SJSA1 (cell line): ENCODE data around the gene UNC13B. TPM values are rescaled to one million over a fixed set of nuclear protein-coding genes. Genes with fewer than 3 reads are reported as not detected.
"Not testable (repeated sequence)": the region's sequence is repeated elsewhere in the genome, so short reads cannot be mapped to it uniquely, and the experiment has no call there.

Experiments
- DNase-seq, 2 experiments: peaks; one replicate each; pipeline ENCODE4 v3.0.0-alpha.2; 2015 to 2020; ENCODE audit warnings: low spot score in 2 of 2, low read depth in 1 of 2
- H3K27ac ChIP-seq: fragments of 250-450 bp; sonication (Bioruptor Pico); 2 replicates; pipeline ENCODE4 v1.5.1; 2020; ENCODE audit warnings: mild to moderate bottlenecking, moderate library complexity
- H3K27me3 ChIP-seq: fragments of 250-450 bp; sonication (Bioruptor Pico); replicated peaks from 2 replicates; pipeline ENCODE4 v1.5.1; 2020; ENCODE audit warnings: mild to moderate bottlenecking, moderate library complexity
- H3K36me3 ChIP-seq: fragments of 250-450 bp; sonication (Bioruptor Pico); 2 replicates; pipeline ENCODE4 v1.5.1; 2020; ENCODE audit warnings: mild to moderate bottlenecking
- H3K4me1 ChIP-seq: fragments of 250-450 bp; sonication (Bioruptor Pico); replicated peaks from 2 replicates; pipeline ENCODE4 v1.6.1; 2021; ENCODE audit warnings: mild to moderate bottlenecking
- H3K4me3 ChIP-seq: fragments of 250-450 bp; sonication (Bioruptor Pico); 2 replicates; pipeline ENCODE4 v1.5.1; 2020; ENCODE audit warnings: mild to moderate bottlenecking
- H3K9me3 ChIP-seq: fragments of 250-450 bp; sonication (Bioruptor Pico); replicated peaks from 2 replicates; pipeline ENCODE4 v1.5.1; 2020; ENCODE audit warnings: mild to moderate bottlenecking
- total RNA-seq: library from RNA; depleted of rRNA; stranded (reverse); fragments of >200 nt; shearing (Covaris generic); gene quantifications from 2 replicates; pipeline ENCODE4 v1.2.3, GENCODE V29; 2014

Gene UNC13B
- total RNA-seq, 1 experiment from 2014 or later = 1.6 TPM

- Histone ChIP-seq H3K27ac (no peak overlapping the region), H3K36me3 (no peaks in the 10 kb centered on the region), H3K27me3 (no peaks in the 10 kb centered on the region), H3K9me3 (no peaks in the 10 kb centered on the region), H3K4me3 (no peak overlapping the region), H3K4me1 (no peaks in the 10 kb centered on the region)
- no peak for DNase-seq
Observed at GRCh38 chr9:35180801-35181200, 19.0 kb downstream of the UNC13B start.

DNA sequence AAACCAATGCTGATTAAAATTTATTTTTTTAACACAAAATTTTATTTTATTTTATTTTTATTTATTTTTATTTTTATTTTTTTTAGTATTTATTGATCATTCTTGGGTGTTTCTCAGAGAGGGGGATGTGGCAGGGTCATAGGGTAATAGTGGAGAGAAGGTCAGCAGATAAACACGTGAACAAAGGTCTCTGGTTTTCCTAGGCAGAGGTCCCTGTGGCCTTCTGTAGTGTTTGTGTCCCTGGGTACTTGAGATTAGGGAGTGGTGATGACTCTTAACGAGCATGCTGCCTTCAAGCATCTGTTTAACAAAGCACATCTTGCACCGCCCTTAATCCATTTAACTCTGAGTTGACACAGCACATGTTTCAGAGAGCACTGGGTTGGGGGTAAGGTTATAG, 20.6 kb downstream of the UNC13B start:
- H3K9me3 ChIP-seq, H3K27me3 ChIP-seq, DNase-seq, H3K4me1 ChIP-seq, H3K27ac ChIP-seq, H3K36me3 ChIP-seq, H3K4me3 ChIP-seq: not testable (repeated sequence)

GRCh38 chr9:35182996-35183754, 21.4 kb downstream of the UNC13B start:
- H3K36me3 ChIP-seq, H3K4me1 ChIP-seq, H3K27ac ChIP-seq, H3K9me3 ChIP-seq, H3K27me3 ChIP-seq, DNase-seq, H3K4me3 ChIP-seq: not testable (repeated sequence)

- not testable (repeated sequence) for H3K36me3 ChIP-seq, H3K4me3 ChIP-seq, H3K27ac ChIP-seq, H3K27me3 ChIP-seq, H3K9me3 ChIP-seq, H3K4me1 ChIP-seq, DNase-seq
Observed at GRCh38 chr9:35183755-35184480, 22.1 kb downstream of the UNC13B start.

DNA sequence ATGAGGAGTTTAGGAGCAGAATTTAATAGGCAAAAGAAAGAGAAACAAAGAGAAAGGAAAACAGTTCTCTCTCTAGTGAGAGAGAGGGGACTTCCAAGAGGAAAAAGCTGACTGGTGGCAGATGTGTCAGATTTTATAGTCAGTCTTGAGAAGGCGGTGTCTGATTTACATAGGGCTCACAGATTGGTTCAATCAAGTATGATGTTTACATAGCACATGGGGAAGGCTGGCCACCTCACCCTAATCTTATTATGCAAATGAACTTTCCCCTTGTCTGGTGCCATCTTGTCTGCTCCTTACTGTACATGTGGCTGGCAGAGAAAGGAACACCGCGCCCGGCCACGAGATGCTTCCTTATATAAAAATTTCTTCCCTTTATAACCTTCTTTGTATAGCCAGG, 24.7 kb downstream of the UNC13B start:
- Histone ChIP-seq H3K36me3 (no peaks in the 10 kb centered on the region), H3K4me3 (no peak overlapping the region), H3K9me3 (no peaks in the 10 kb centered on the region), H3K27ac (no peak overlapping the region), H3K27me3 (no peaks in the 10 kb centered on the region), H3K4me1 (no peaks in the 10 kb centered on the region)
- no peak for DNase-seq

GRCh38 chr9:35190203-35190602, 28.4 kb downstream of the UNC13B start:
- Histone ChIP-seq H3K27ac (no peak overlapping the region), H3K4me1 (no peaks in the 10 kb centered on the region), H3K36me3 (no peaks in the 10 kb centered on the region), H3K9me3 (no peaks in the 10 kb centered on the region), H3K27me3 (no peaks in the 10 kb centered on the region), H3K4me3 (no peak overlapping the region)
- DNase-seq = no peak

GRCh38 chr9:35191105-35191504, 29.3 kb downstream of the UNC13B start:
- Histone ChIP-seq H3K36me3 (no peaks in the 10 kb centered on the region), H3K27me3 (no peaks in the 10 kb centered on the region), H3K4me1 (no peaks in the 10 kb centered on the region), H3K27ac (no peak overlapping the region), H3K9me3 (no peaks in the 10 kb centered on the region), H3K4me3 (no peak overlapping the region)
- DNase-seq = no peak

DNA sequence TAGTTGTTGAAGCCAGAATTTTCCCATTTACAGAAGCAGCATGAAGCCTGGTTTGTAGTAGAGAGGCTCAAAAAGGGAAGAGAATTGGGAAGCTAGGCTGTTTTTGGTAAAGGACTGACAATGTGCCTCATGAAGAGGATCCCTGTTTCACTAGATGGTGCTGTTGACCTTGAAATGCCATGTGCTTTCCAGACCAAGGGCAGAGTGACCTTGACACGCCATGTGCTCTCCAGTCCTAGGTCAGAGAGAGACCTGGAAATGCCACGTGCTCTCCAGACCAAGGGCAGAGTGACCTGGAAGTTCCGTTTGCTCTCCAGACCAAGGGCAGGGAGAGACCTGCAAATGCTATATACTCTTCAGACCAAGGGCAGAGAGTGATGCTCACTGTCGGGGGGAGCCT, 32.0 kb downstream of the UNC13B start:
- H3K27me3 ChIP-seq = no peaks in the 10 kb centered on the region
- no peak for DNase-seq
- no peaks in the 10 kb centered on the region for H3K9me3 ChIP-seq
- no peaks in the 10 kb centered on the region for H3K4me1 ChIP-seq
- no peak overlapping the region for H3K4me3 ChIP-seq
- no peak overlapping the region for H3K27ac ChIP-seq
- no peaks in the 10 kb centered on the region for H3K36me3 ChIP-seq

- DNase-seq = no peak
- H3K27me3 ChIP-seq = no peaks in the 10 kb centered on the region
- H3K9me3 ChIP-seq = no peaks in the 10 kb centered on the region
- H3K4me3 ChIP-seq = no peak overlapping the region
- no peaks in the 10 kb centered on the region for H3K4me1 ChIP-seq
- H3K27ac ChIP-seq = no peak overlapping the region
- no peaks in the 10 kb centered on the region for H3K36me3 ChIP-seq
Observed at GRCh38 chr9:35195683-35196082, 33.9 kb downstream of the UNC13B start.

- H3K27ac ChIP-seq = no peak overlapping the region
- no peak for DNase-seq
- no peak overlapping the region for H3K4me3 ChIP-seq
- no peaks in the 10 kb centered on the region for H3K36me3 ChIP-seq
- H3K27me3 ChIP-seq = no peaks in the 10 kb centered on the region
- no peaks in the 10 kb centered on the region for H3K4me1 ChIP-seq
- H3K9me3 ChIP-seq = no peaks in the 10 kb centered on the region
Observed at GRCh38 chr9:35198191-35198590, 36.4 kb downstream of the UNC13B start.

DNA sequence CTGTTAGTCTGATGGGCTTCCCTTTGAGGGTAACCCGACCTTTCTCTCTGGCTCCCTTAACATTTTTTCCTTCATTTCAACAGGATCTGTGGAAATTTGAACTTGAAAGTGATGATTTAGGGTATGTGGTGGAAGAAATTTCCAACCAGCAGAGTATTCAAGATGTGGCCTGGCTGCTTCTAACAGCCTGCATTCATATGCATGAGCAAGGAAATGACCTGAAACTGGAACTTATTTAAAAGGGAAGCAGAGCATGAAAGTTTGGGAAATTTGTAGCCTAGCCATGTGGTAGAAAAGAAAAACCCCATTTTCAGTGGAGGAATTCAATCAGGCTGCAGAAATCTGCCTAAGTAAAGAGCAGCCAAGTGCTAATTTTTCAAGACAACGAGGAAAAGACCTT, 41.7 kb downstream of the UNC13B start:
- DNase-seq = no peak
- Histone ChIP-seq H3K36me3 (no peaks in the 10 kb centered on the region), H3K27ac (no peak overlapping the region), H3K4me3 (no peak overlapping the region), H3K27me3 (no peaks in the 10 kb centered on the region), H3K4me1 (no peaks in the 10 kb centered on the region), H3K9me3 (no peaks in the 10 kb centered on the region)

DNA sequence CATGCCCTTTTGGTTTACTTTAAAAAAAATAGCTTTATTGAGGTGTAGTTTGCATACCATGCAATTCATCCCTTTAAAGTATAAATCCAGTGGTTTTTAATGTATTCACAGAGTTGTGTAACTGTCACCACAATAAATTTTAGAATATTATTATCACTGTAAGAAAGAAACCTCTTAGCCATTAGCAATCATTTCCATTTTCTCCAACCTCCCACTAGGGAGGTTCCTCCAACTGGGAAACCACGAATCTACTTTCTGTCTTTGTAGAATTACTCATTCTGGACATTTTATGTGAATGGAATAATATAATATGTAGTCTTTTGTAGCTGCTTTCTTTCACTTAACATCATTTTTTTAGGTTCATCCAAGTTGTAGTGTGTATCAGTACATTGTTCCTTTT, 43.5 kb downstream of the UNC13B start:
- Histone ChIP-seq H3K36me3 (no peaks in the 10 kb centered on the region), H3K4me3 (no peak overlapping the region), H3K27ac (no peak overlapping the region), H3K27me3 (no peaks in the 10 kb centered on the region), H3K9me3 (no peaks in the 10 kb centered on the region), H3K4me1 (no peaks in the 10 kb centered on the region)
- no peak for DNase-seq

DNA sequence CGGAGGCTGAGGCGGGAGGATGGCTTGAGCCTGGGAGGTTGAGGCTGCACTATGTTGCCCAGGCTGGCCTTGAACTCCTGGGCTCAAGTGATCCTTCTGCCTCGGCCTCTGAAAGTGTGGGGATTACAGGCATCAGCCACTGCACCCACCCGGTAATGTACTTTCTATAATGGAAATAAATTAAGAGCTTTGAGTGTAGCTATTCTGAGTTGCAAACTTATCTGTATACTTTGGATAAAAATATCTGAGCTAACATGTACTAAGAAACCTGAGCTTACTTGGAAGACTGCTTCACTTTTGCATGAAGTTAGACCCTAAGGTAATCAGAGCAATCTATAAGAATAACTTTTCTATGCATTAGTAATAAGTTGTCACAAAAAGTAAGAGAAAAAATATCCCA, 50.0 kb downstream of the UNC13B start:
- no peak for DNase-seq
- H3K9me3 ChIP-seq = no peaks in the 10 kb centered on the region
- no peak overlapping the region for H3K4me3 ChIP-seq

DNA sequence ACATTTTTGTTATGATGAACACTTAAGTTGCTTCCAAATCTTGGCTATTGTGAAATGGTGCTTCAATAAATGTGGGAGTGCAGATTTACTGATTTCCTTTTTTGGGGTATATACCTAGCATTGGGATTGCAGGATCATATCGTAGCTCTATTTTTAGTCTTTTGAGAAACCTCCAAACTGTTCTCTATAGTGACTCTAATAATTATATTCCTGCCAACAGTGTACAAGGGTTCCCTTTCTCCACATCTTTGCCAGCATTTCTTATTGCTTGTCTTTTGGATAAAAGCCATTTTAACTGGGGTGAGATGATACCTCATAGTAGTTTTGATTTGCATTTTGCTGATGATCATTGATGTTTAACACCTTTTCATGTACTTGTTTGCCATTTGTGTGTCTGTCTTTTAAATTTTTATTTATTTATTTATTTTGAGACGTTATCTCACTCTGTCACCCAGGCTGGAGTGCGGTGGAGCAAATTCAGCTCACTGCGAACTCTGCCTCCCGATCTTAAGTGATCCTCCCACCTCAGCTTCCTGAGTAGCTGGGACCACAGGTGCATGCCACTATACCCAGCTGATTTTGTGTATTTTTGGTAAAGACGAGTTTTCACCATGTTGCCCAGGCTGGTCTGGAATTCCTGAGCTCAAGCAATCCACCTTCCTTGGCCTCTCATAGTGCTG, 59.0 kb downstream of the UNC13B start:
- Histone ChIP-seq H3K4me3 (no peak overlapping the region), H3K4me1 (no peaks in the 10 kb centered on the region), H3K27me3 (no peaks in the 10 kb centered on the region), H3K9me3 (no peaks in the 10 kb centered on the region), H3K27ac (no peak overlapping the region), H3K36me3 (no peaks in the 10 kb centered on the region)
- no peak for DNase-seq

More for the DNA sequence above, 50.0 kb downstream of the UNC13B start:
- no peaks in the 10 kb centered on the region for H3K36me3 ChIP-seq
- H3K27me3 ChIP-seq = no peaks in the 10 kb centered on the region
- no peaks in the 10 kb centered on the region for H3K4me1 ChIP-seq
- no peak overlapping the region for H3K27ac ChIP-seq
